Activated CD4-positive, alpha-beta T cell treated with anti-CD3 and anti-CD28 coated beads, Interleukin-2, amount 10 ng/mL, durations not matched to agents 7 days and 5 days (primary cell): ENCODE results near the gene SBF2. TPM values are rescaled to one million over a fixed set of nuclear protein-coding genes. Genes with fewer than 3 reads are reported as not detected.

Experiments
- CTCF ChIA-PET: fragments of 350-600 bp; sonication (Branson Sonifier 250); formaldehyde crosslinking; loops from one replicate; lab custom pipeline; 2021; ENCODE audit warnings: antibody characterized with exemption; lab: Charles Lee
- POLR2A ChIA-PET: fragments of 350-600 bp; sonication (Branson Sonifier 250); formaldehyde crosslinking; loops from one replicate; lab custom pipeline; 2021; ENCODE audit warnings: antibody characterized with exemption; lab: Charles Lee
- DNase-seq: peaks from one replicate; pipeline ENCODE4 v3.0.0-alpha.2; 2020
- H3K27ac Mint-ChIP-seq: one replicate; pipeline ENCODE4 v1.8.0; 2021; ENCODE audit warnings: mild to moderate bottlenecking, moderate library complexity, mixed read lengths
- H3K27me3 Mint-ChIP-seq: one replicate; pipeline ENCODE4 v1.8.0; 2021; ENCODE audit warnings: mixed read lengths
- H3K36me3 Mint-ChIP-seq: one replicate; pipeline ENCODE4 v1.8.0; 2021; ENCODE audit warnings: low read depth, mixed read lengths
- H3K4me1 Mint-ChIP-seq: one replicate; pipeline ENCODE4 v1.8.0; 2021; ENCODE audit warnings: mixed read lengths
- H3K4me3 Mint-ChIP-seq: one replicate; pipeline ENCODE4 v1.8.0; 2021; ENCODE audit warnings: mild to moderate bottlenecking, moderate library complexity, mixed read lengths
- H3K9me3 Mint-ChIP-seq: one replicate; pipeline ENCODE4 v1.8.0; 2021; ENCODE audit warnings: mixed read lengths
- total RNA-seq, 2 experiments: library from RNA; stranded (reverse); gene quantifications; one replicate each; pipeline ENCODE4 v1.2.3, GENCODE V29; 2021

SBF2 gene
- total RNA-seq, 2 experiments from 2014 or later = 3.2 to 3.7 TPM

DNA sequence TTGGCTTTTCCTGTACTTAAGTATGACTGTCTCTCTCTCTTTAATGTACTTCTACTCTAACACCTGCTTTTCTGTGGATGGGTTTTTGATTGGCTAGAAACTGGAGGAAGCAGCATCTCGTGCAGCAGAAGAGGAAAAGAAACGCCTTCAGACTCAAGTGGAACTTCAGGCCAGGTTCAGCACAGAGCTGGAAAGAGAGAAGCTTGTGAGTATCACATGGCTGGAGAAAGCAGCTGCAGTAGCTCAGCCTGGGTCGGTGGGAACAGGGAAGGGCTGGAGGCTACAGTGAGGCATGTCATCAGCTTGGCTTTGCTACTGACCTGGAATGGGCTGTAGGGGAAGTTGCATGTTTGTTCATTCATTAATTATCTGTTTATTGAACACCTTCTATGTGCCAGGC is 555.9 kb downstream of the SBF2 start:
- H3K4me3 Mint-ChIP-seq = no peak overlapping the region
- H3K27me3 Mint-ChIP-seq = no peaks in the 10 kb centered on the region
- H3K9me3 Mint-ChIP-seq = peaks cover 11% of the 10 kb centered on the region
- ChIA-PET POLR2A (no interaction called here), CTCF (no interaction called here)
- peaks cover 51% of the 10 kb centered on the region for H3K36me3 Mint-ChIP-seq
- no peak for DNase-seq
- peaks cover 24% of the 10 kb centered on the region for H3K4me1 Mint-ChIP-seq
- no peak overlapping the region for H3K27ac Mint-ChIP-seq

DNA sequence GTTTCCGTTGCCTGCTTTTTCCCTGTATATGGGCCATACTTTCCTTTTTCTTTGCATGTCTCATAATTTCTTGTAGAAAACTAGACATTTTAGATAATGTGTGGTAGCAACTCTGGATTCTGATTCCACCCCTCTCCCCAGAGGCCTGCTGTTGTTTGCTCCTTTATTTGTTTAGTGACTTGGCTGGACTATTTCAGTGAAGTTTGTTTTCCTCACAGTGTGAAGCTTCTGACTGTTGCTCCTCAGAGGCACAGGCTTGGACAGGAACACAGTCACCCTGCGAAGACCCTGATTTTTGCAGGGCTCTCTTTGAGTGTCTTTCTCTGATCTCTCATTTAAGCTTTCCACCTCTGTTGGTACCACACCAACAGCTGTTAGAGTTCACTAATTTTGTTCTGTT is 557.7 kb downstream of the SBF2 start:
- POLR2A ChIA-PET = no interaction called here
- peaks cover 24% of the 10 kb centered on the region for H3K4me1 Mint-ChIP-seq
- CTCF ChIA-PET = interaction anchor here (0.6 to 2.3 kb wide), 3 partner anchors 12 to 17 kb away, joined by 3 to 12 read pairs (median 3); no protein-coding TSS in a partner anchor

DNA sequence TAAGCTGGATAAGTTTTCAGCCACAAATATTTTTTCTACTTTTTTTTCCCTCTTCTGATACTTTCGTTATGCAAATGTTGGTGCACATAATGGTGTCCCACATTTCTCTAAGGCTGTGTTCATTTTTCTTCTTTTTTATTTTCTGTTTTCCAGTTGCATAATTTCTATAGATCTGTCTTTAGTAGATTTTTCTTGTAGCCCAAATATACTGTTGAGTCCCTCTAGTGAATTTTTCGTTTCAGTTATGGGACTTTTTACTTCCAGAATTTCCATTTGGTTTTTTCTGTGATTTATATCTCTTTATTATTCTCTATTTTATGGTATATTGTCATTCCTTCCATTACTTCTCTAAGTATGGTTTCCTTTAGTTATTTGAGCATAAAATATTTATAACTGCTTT is 558.1 kb downstream of the SBF2 start:
- Mint-ChIP-seq H3K9me3 (peaks cover 11% of the 10 kb centered on the region), H3K27me3 (no peaks in the 10 kb centered on the region), H3K4me1 (peaks cover 24% of the 10 kb centered on the region), H3K27ac (no peak overlapping the region), H3K36me3 (peaks cover 44% of the 10 kb centered on the region), H3K4me3 (no peak overlapping the region)
- ChIA-PET POLR2A (no interaction called here), CTCF (interaction anchor here (0.6 to 2.3 kb wide), 2 partner anchors 13 to 16 kb away, joined by 3 to 12 read pairs; no protein-coding TSS in a partner anchor)
- DNase-seq = no peak

More for the DNA sequence above, 557.7 kb downstream of the SBF2 start:
- no peak overlapping the region for H3K27ac Mint-ChIP-seq
- no peak for DNase-seq
- peaks cover 11% of the 10 kb centered on the region for H3K9me3 Mint-ChIP-seq
- H3K36me3 Mint-ChIP-seq = peaks cover 46% of the 10 kb centered on the region
- H3K4me3 Mint-ChIP-seq = no peak overlapping the region
- H3K27me3 Mint-ChIP-seq = no peaks in the 10 kb centered on the region

DNA sequence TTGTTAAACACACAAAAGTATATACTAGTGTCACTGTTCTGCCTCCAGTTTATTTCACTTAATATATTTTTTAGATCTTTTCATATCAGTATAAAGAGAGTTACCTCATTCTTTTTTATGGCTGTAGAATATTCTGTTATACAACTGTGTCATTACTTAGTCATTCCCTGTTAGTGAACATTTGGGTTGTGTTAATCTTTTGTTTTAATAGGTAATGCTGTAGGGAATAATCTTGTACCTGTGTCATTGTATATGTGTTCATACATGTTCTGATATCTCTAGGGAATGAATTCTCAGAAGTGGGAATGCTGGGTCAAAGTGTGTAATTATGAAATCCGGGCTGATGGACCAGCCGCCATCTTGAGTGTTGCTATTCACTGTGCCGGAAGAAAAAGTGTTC is 558.8 kb downstream of the SBF2 start:
- H3K4me3 Mint-ChIP-seq = no peak overlapping the region
- H3K4me1 Mint-ChIP-seq = peaks cover 21% of the 10 kb centered on the region
- POLR2A ChIA-PET = no interaction called here
- H3K36me3 Mint-ChIP-seq = peaks cover 41% of the 10 kb centered on the region
- no peak for DNase-seq
- H3K27ac Mint-ChIP-seq = no peak overlapping the region
- CTCF ChIA-PET = interaction anchor here (0.8 to 2.3 kb wide), 2 partner anchors 13 to 14 kb away, joined by 4 to 12 read pairs; no protein-coding TSS in a partner anchor
- no peaks in the 10 kb centered on the region for H3K27me3 Mint-ChIP-seq
- peaks cover 11% of the 10 kb centered on the region for H3K9me3 Mint-ChIP-seq

DNA sequence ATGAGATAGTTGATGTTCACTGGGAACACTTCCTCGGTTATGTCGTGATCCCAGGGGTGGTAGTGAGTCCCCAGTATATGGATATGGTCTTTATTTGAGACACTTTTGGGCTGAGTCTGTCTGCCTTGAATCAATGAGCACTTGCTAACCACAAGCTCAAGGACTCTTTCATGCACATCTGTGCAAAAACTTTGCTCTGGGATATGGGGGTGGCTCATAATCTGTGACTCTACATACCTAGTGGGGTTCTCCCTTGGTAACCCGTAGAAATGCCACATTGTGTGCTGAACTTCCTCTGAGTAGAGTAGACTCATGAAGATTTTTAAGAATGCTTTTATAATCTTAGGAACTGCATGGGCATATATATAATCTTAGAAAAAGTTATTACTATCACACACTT is 560.8 kb downstream of the SBF2 start:
- Mint-ChIP-seq H3K4me1 (peaks cover 3% of the 10 kb centered on the region), H3K27me3 (no peaks in the 10 kb centered on the region), H3K4me3 (no peak overlapping the region), H3K9me3 (peaks cover 11% of the 10 kb centered on the region), H3K36me3 (peaks cover 32% of the 10 kb centered on the region), H3K27ac (no peak overlapping the region)
- DNase-seq = no peak
- POLR2A ChIA-PET = no interaction called here
- CTCF ChIA-PET = interaction anchor here (1.5 to 1.7 kb wide), 2 partner anchors 12 kb away, joined by 3 to 5 read pairs; no protein-coding TSS in a partner anchor

DNA sequence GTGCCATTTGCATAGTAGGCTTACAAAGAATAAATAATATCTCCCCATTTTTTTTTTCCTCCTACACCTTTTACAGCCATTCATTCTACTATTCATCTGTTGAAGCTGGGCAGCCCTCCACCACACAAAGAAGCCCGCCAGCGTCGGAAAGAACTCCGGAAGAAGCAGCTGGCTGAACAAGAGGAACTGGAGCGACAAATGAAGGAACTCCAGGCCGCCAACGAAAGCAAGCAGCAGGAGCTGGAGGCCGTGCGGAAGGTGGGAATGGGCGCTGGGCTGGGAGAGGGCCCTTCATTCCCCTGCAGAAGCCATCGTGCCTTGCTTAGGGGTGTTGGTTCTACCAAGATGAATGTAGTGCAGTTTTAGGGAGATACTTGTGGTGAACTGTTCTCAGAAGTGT is 561.6 kb downstream of the SBF2 start:
- H3K27me3 Mint-ChIP-seq = no peaks in the 10 kb centered on the region
- no peak overlapping the region for H3K27ac Mint-ChIP-seq
- H3K4me1 Mint-ChIP-seq = no peaks in the 10 kb centered on the region
- CTCF ChIA-PET = interaction anchor here (1.0 to 1.7 kb wide), 2 partner anchors 11 to 17 kb away, joined by 5 read pairs; no protein-coding TSS in a partner anchor
- H3K36me3 Mint-ChIP-seq = peaks cover 29% of the 10 kb centered on the region
- DNase-seq = no peak
- H3K9me3 Mint-ChIP-seq = peaks cover 11% of the 10 kb centered on the region
- POLR2A ChIA-PET = no interaction called here
- H3K4me3 Mint-ChIP-seq = no peak overlapping the region

DNA sequence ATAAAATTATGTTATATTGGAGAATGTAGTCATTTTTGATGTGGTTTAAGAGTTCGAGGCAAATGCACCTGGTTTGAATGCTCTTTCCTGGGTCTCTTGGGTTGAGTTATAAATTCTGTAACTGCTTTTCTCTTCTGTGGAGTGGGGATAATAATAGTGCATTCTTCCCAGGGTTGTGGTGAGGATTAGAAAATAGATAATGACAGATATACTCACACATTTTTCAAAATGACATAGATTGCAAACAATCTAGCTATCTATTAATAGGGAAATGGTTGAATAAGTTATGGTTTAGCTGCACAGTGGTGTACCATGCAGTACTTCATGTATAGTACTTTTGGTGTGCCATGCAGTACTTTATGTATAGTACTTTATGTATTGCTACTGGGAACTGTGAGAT is 562.8 kb downstream of the SBF2 start:
- POLR2A ChIA-PET = no interaction called here
- H3K36me3 Mint-ChIP-seq = peaks cover 22% of the 10 kb centered on the region
- H3K4me3 Mint-ChIP-seq = no peak overlapping the region
- CTCF ChIA-PET = interaction anchor here (0.6 kb wide), 1 partner anchor 575 kb away, joined by 3 read pairs; no protein-coding TSS in a partner anchor
- DNase-seq = no peak
- peaks cover 2% of the 10 kb centered on the region for H3K4me1 Mint-ChIP-seq
- H3K27me3 Mint-ChIP-seq = no peaks in the 10 kb centered on the region
- H3K27ac Mint-ChIP-seq = no peak overlapping the region
- peaks cover 7% of the 10 kb centered on the region for H3K9me3 Mint-ChIP-seq

Other genes starting within 250 kb of the SBF2 start
- gene ADM, start 10.9 kb upstream of the SBF2 start, total RNA-seq = under 1 TPM; 0.27 to 0.92 TPM
- 10 to 100 TPM; 20.3 to 20.8 TPM for gene AMPD3, start 161.0 kb upstream of the SBF2 start, total RNA-seq
- gene RNF141, start 247.0 kb upstream of the SBF2 start, total RNA-seq = 10 to 100 TPM; 10.3 to 11.6 TPM